Right lobe of liver (tissue), 4 donors: ENCODE measurements around the gene VWA5B2.

ENCODE experiments used
- POLR2A ChIP-seq: fragments of 450-650 bp; IDR thresholded peaks from one replicate; pipeline ENCODE4 v1.6.1; 2017; ENCODE audit warnings: antibody characterized with exemption, mild to moderate bottlenecking
- TF ChIP-seq, protein P1 (sequence below), 4 donors: fragments of 200-600 bp in 3 of 4; fragments of 450-650 bp in 1 of 4; IDR thresholded peaks; one replicate each; pipeline versions ENCODE4 v1.5.1 to v1.8.0; 2016 to 2022; ENCODE audit warnings: antibody characterized with exemption in 4 of 4, mild to moderate bottlenecking in 2 of 4
- donor health status: DM: no; HTN: no; CAD: no.
- donor health status: DM: no; HTN: no; CAD: no.
- donor health status: DM: no; HTN: yes; CAD: no.

DNA sequence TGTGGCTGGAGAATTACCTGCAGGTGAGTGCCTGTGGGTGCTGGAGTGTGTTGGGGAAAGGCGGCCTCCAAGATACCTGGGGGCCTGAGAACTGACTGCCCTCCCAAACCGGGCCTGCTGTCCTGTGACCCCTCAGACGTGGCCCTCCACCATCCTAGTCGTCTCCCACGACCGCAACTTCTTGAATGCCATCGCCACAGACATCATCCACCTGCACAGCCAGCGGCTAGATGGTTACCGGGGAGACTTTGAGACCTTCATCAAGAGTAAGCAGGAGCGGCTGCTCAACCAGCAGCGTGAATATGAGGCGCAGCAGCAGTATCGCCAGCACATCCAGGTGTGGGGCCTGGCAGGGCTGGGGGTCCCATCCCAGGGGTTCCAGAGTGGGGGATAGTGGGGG lies 40.0 kb upstream of the VWA5B2 start:
- TF ChIP-seq, protein P1, sequence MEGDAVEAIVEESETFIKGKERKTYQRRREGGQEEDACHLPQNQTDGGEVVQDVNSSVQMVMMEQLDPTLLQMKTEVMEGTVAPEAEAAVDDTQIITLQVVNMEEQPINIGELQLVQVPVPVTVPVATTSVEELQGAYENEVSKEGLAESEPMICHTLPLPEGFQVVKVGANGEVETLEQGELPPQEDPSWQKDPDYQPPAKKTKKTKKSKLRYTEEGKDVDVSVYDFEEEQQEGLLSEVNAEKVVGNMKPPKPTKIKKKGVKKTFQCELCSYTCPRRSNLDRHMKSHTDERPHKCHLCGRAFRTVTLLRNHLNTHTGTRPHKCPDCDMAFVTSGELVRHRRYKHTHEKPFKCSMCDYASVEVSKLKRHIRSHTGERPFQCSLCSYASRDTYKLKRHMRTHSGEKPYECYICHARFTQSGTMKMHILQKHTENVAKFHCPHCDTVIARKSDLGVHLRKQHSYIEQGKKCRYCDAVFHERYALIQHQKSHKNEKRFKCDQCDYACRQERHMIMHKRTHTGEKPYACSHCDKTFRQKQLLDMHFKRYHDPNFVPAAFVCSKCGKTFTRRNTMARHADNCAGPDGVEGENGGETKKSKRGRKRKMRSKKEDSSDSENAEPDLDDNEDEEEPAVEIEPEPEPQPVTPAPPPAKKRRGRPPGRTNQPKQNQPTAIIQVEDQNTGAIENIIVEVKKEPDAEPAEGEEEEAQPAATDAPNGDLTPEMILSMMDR (IDR thresholded peaks at IDR 0.05): no peak
- no peak for TF ChIP-seq POLR2A
